NCI-H1694 treated with DMSO at 0.1 percent for 48 hours (cell line): ENCODE results near the gene ALDH6A1.
"Not testable (repeated sequence)": the region's sequence is repeated elsewhere in the genome, so short reads cannot be mapped to it uniquely, and the experiment has no call there.

ENCODE experiments used
- DNase-seq: peaks from one replicate; lab custom pipeline; 2025; lab: John Stamatoyannopoulos, UW

The ALDH6A1 gene

GRCh38 chr14:74084277-74085046 is at the start of gene ALDH6A1, which contains the start of gene LIN52:
ALDH6A1 (minus strand) TSS chr14:74084453; CDS start chr14:74084394, 59 bp downstream.
LIN52 (plus strand) TSS chr14:74084956; CDS start chr14:74084975, 19 bp downstream.
- peak; percentile 100 for DNase-seq

GRCh38 chr14:74127634-74128033 is 43.4 kb upstream of the ALDH6A1 start:
- DNase-seq = no peak

GRCh38 chr14:74126315-74127013 is 42.2 kb upstream of the ALDH6A1 start:
- DNase-seq = no peak

DNA sequence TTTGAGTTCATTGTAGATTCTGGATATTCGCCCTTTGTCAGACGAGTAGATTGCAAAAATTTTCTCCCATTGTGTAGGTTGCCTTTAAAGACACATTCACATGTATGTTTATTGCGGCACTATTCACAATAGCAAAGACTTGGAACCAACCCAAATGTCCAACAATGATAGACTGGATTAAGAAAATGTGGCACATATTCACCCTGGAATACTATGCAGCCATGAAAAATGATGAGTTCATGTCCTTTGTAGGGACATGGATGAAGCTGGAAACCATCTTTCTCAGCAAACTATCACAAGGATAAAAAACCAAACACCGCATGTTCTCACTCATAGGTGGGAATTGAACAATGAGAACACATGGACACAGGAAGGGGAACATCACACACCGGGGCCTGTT is 41.2 kb upstream of the ALDH6A1 start:
- DNase-seq = not testable (repeated sequence)

DNA sequence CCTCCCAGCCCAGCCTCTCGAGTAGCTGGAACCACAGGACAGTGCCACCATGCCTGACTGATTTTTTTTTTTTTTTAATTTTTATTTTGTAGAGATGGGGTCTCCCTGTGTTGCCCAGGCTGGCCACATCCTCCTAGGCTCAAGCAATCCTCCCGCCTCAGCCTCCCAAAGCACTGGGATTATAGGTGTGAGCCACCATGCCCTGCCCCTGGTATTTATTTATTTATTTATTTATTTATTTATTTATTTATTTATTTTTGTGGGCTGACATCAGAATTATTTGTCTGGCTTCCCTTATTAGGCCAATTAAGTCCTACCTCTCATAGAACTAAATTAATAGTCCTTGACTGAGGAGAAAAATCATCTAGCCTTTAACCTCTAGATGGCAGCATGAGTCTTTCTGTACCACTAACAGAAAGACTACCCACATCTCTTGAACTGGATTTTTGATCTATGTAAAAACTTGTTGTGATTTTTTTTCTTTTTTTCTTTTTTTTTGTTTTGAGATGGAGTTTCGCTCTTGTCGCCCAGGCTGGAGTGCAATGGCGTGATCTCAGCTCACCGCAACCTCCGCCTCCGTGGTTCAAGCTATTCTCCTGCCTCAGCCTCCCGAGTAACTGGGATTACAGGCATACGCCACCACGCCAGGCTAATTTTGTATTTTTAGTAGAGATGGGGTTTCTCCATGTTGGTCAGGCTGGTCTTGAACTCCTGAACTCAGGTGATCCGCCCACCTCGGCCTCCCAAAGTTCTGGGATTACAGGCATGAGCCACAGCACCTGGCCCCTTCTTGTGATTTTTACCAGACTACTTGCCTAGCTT is 27.4 kb upstream of the ALDH6A1 start:
- DNase-seq = peak; percentile 90

GRCh38 chr14:74109369-74109768 is 25.1 kb upstream of the ALDH6A1 start:
- no peak for DNase-seq

DNA sequence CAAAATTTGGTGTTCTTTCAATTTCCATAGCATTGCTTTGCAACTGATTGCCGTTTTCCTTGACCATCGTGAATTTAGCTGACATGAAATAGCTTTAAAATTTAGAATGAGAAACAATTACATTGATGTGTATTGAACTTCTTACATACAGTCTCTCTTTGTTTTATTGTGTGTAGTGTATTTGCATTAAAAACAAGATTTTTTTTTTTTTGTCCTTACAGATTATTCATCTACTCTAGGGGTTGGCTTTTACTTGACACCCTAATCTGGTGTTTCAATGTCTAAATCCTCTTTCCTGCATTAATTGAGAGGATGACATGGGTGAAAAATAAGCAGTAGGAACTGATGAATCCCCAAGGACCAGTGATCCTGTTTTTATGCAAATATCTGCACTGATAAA is 21.1 kb upstream of the ALDH6A1 start:
- no peak for DNase-seq

- DNase-seq = no peak
These were observed 5.2 kb upstream of the ALDH6A1 start for GRCh38 chr14:74089251-74090020.

GRCh38 chr14:74085828-74086227 is 1.6 kb upstream of the ALDH6A1 start:
- DNase-seq = no peak

DNA sequence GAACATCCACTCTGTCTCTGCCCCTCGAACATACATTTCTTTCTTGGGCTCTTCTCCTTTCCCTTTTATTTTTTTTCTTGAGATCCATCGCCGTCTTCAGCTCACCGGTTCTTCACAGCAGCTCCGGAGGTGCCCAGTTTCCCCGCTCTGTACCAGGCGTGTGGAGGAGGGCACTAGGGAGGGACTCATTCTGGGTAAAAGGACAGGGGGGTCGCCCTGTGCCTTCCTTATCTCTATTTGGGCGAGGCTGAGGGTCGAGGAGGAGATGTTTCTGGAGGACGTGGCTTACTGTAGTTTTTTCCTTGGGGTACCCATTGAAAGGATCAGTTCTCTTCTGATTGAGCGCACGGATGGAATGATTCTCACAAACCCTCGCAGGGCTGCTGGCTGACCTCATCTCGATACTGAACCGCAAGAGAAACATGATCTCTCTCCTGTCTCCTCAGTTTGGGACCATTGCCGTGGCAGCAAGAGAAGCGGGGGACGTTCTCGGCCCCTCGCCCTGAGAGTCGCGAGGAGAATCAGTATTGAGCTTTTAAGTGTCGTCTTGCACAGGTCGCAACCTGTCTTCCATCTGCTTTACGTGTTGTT is 889 bp upstream of the ALDH6A1 start:
- no peak for DNase-seq

GRCh38 chr14:74083784-74084276 is 423 bp downstream of the ALDH6A1 start:
- DNase-seq = no peak

- DNase-seq = no peak
These were observed 1.1 kb downstream of the ALDH6A1 start for GRCh38 chr14:74083161-74083560.

DNA sequence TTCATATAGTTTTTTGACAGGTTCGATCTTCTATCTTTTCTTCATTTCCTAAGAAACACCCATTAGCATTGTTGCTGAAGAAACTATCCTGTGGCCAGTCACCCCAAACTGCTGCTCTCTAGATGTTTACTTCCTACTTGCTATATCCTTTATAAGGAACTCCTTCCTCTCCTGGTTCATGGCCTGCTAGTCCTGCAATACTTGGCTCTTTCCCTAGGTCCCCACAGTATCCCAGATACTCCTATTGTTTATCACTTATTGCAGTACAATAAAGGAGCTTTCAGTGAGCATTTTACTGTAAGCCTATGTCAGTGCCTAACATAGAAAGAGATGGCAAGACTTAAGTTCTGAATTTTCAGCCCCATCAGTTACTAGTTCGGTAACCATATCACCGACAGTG is 2.8 kb downstream of the ALDH6A1 start:
- DNase-seq = no peak

- DNase-seq = no peak
These were observed 3.3 kb downstream of the ALDH6A1 start for GRCh38 chr14:74080820-74081460.

DNA sequence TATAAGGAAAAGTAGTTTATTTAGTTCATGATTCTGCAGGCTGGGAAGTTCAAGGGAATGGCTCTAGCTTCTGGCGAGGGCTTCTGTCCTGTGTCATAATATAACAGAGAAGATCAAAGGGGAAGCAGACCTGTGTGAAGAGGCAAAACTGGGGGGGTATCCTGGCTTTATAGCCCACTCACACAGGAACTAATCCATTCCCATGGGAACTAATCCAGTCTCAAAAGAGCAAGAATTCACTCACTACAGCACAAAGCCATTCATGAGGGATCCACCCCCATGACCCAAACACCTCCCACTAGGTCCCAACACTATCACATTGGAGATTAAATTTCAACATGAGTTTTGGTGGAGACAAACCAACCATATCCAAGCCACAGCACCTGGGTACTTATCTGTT is 6.9 kb downstream of the ALDH6A1 start:
- DNase-seq = no peak

GRCh38 chr14:74065746-74066575 is 18.3 kb downstream of the ALDH6A1 start:
- no peak for DNase-seq

DNA sequence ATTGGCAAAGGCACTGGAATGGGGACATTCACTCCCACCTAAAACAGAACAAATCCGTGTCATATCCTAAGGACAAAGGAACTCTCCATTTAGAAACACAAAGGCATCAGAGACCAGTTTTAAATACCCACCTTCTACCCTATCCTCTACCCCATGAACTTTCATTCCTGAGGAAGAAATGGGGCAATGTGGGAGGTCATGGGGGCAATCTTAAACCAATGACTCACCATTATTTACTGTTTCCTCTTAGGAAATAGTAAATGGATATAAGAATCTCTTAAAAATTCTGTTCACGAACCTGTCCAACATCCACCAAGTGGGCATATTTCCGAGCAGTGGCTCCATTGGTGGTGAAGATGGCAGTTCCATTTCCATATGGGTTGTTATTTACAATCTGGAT is 19.4 kb downstream of the ALDH6A1 start:
- no peak for DNase-seq

DNA sequence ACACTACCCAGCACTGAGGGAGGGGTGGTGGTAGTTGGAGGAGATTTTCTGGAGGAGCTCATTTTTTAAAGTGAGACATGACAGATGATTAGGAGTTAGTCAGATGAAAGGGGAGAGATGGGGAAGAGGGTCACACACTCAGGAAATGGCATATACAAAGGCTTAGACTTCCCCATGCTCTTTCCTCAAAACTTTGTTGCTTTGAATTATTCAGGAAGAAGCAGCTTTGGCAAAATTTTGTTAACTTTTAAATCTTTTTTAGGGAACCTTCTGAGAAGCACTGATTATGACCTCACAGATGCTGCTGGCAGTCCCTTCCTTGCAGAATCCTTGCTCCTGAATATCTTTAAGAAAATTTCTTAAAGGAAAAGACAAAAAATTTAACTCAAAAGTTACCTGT is 19.8 kb downstream of the ALDH6A1 start:
- no peak for DNase-seq

- no peak for DNase-seq
These were observed 21.5 kb downstream of the ALDH6A1 start for GRCh38 chr14:74062809-74063150.
